Peyer's patch (tissue), 4 donors: Measurements from ENCODE around the gene AKR1B1.

ENCODE experiments used
- CTCF ChIP-seq, 6 experiments: fragments of 450-650 bp in 4 of 6; fragments of 200-600 bp in 2 of 6; sonication (generic) in 1 of 6; IDR thresholded peaks; one replicate each; pipeline ENCODE4 v1.5.1; 2017 to 2019; ENCODE audit warnings: antibody characterized with exemption in 6 of 6, mild to moderate bottlenecking in 3 of 6, moderate library complexity in 1 of 6
- POLR2A ChIP-seq, 2 donors: fragments of 450-650 bp; IDR thresholded peaks; one replicate each; pipeline ENCODE4 v1.5.1; 2017; ENCODE audit warnings: antibody characterized with exemption in 2 of 2, mild to moderate bottlenecking in 2 of 2, moderate library complexity in 2 of 2

GRCh38 chr7:134444961-134445315, 14.0 kb downstream of the AKR1B1 start:
- TF ChIP-seq CTCF (IDR thresholded peaks at IDR 0.05) (no peak), POLR2A (IDR thresholded peaks at IDR 0.05) (no peak)
